HPDE6-E6E7 (cell line): ENCODE measurements around the gene PLSCR3.

Experiments used
- DNase-seq: peaks from one replicate; pipeline ENCODE4 v3.0.0; 2011; ENCODE audit warnings: missing footprints; ENCODE audit errors: extremely low spot score

Gene PLSCR3

DNA sequence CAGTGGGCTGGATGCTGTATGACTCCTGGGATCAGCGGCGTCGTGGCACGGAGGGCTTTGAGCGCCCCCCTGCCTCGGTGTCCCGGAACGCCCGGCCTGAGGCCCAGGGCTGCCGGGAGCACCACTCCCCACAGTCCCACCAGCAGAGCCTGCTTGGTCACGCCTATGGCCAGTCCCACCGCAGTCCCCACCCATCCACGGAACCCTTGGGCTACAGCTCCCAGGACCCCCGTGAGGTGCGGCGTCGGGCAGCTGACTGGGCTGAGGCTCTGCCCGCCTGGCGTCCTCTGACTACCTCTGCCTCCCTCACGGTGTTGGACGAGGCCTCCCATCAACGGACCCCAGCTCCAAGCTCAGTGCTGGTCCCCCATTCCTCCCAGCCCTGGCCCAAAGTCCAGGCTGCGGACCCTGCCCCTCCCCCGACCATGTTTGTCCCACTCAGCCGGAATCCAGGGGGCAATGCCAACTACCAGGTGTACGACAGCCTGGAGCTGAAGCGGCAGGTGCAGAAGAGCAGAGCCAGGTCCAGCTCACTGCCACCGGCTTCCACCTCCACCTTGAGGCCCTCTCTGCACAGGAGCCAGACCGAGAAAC, 32.7 kb upstream of the PLSCR3 start:
- no peak for DNase-seq

DNA sequence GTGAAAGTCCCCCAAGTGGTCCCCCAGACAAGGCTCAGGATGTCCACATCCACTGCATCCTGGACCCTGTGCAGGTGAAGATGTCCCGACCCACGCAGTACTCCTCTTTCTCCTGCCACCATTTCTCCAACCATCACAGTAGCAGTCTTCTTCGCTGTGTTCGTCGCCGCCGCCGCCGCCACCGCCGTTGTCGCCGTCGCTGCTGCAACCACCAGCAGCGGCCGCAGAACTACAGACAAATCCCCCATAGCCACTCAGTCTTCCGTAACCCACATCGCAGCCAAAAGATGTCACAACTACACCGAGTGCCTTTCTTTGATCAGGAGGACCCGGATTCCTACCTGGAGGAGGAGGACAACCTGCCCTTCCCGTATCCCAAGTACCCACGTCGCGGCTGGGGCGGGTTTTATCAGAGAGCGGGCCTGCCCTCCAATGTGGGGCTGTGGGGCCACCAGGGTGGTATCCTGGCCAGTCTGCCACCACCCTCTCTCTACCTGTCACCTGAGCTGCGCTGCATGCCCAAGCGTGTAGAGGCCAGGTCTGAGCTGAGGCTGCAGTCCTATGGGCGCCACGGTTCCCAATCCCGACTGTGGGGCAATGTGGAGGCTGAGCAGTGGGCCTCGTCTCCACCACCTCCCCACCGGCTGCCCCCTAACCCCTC, 32.0 kb upstream of the PLSCR3 start:
- no peak for DNase-seq

DNA sequence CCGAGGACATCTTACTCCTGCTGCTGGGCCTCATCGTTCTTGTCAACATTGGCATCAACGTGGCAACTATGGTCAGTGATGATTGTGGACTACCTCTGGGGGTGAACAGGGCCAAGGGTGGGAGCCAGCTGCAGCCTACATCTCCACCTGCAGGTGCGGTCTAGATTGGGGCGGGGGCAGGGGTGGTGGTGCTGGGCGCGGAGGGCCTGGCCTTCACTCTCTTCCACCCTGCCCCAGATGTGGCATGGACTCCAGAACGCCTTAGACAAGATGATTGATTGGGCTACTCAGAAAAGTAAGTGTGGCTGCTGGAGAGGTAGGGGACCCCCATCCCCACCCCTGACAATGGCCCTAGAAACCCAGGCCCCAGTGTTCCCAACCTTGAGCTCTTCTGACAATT, 31.4 kb upstream of the PLSCR3 start:
- DNase-seq = no peak

DNA sequence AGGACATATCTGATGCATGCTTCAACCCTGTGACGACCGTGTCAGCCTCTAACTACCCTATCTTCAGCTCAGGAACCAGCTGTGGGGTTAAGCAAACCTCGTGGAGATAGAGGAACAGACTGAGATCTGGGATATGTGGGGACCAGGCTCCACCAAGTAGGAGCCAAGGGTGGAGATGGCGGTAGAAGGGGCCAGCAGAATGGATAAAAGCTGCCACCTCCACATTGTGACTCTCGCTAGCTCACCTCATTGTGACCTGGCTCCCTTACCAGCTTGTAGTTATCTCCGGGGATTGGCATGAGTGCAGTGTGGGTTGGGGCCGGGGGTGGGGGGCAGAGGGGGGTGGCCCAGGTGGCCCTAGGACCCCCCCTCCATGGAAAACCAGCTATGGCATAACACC, 31.0 kb upstream of the PLSCR3 start, which contains the start of gene SPEM2:
TSS of gene SPEM2 (plus strand) at position 301 of the 400 bp plus-strand sequence. CDS start at position 374, 73 bp downstream.
- no peak for DNase-seq

DNA sequence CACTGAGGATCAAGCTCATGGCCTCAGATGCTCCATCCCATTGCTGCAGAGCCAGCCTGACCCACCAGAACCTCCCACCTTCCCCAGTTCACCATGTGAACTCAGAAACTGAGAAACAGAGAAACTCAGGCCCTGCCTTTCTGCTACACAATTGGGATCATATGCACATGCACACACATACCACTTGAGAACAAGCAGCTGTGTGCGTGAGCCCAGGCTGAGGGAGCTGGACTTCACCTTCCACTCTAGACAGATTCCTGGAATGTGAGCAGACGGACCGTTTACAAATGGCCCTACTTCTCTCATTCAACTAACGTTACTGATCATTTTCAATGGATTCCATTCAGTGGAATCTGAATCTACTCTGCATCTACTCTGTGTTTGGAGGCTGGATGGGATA, 29.4 kb upstream of the PLSCR3 start:
- no peak for DNase-seq

DNA sequence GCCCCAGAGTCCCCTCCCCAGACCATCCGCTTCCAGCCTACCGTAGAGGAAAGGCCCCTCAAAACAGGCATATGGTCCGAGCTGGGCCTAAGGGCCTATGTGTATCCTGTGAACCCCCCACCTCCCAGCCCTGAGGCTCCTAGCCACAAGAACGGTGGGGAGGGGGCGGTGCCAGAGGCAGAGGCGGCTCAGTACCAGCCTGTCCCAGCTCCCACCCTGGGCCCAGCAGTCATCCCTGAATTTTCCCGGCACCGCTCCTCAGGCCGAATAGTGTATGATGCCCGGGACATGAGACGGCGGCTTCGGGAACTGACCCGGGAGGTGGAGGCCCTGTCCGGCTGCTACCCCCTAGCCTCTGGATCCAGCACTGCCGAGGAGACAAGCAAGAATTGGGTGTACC, 26.9 kb upstream of the PLSCR3 start:
- no peak for DNase-seq

DNA sequence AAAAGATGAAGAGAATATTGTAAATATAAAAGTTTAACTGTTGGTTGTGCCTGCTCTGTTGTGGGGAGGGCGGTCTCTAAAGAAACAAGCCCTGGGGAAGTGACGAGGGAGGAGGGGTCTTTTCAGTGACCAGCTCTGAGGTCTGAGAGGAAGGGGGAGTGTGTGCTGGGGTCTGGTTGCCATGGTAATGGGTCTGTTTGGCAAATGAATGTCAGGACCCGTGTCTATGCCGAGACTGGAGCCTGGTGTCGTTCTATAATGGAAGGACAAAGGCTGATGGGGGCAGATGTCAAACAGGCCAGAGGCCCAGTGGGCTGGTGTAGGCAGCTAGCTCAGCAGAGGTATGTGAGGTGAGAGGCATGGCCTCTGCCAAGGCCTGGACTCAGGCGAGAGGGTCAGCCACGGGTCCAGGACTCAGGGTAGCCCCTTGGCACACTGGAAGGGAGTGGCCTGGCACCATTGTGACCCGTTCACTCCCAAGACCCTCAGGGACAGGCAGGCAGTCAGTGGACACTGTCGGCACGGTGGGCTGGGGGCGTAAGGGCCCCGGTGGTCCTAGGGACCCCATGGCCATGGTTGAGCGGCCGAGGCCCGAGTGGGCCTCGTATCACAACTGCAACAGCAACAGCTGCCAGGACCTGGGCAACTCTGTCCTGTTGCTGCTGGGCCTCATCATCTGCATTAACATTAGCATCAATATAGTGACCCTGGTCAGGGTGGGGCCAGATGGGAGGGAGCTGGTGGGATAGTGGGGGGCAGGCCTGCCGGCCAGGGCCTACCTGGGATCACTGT, 25.7 kb upstream of the PLSCR3 start, which contains the start of gene SPEM1:
TSS of gene SPEM1 (plus strand) at position 506 of the 792 bp plus-strand sequence. CDS start at position 567, 61 bp downstream.
- no peak for DNase-seq

DNA sequence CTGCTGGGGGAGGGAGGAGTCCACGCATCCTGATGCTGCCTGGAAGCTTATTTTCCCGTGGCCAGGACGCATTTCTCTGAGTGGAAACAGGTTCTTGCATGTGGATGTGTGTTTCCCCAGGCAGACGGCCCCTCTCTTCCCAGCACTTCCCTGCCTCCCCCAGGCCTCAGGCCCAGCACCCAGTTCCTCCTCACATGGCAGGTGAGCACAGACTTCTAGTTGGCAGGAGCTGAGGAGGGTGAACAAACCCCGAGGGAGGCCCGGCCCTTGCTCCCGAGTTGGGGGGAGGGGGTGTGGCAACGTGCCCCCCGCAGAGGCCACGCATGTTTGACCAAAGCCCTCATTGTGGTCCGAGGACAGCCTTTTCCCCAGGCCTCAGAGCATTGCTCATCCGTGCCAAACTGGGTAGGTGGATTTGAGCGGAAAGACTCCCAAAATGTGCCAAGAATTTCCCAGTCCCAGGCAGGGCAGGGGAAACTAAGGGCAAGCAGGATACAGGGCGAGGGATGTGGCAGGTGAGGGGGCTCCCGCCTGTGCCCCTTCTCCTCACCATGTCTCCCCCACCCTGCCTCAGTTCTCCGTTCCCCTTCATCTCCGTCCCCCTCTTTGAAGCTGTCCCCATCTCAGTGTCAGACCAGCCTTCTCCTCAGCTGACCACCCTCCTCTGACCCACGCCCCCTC, 24.3 kb upstream of the PLSCR3 start:
- DNase-seq = no peak

DNA sequence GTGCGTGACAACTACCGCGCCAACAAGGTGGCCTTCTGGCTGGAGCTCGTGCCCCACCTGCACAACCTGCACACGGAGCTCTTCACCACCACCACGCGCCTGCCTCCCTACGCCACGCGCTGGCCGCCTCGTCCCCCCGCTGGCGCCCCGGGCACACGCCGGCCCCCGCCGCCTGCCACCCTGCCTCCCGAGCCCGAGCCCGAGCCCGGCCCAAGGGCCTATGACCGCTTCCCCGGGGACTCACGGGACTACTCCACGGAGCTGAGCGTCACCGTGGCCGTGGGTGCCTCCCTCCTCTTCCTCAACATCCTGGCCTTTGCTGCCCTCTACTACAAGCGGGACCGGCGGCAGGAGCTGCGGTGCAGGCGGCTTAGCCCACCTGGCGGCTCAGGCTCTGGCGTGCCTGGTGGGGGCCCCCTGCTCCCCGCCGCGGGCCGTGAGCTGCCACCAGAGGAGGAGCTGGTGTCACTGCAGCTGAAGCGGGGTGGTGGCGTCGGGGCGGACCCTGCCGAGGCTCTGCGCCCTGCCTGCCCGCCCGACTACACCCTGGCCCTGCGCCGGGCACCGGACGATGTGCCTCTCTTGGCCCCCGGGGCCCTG, 22.8 kb upstream of the PLSCR3 start:
- DNase-seq = no peak

DNA sequence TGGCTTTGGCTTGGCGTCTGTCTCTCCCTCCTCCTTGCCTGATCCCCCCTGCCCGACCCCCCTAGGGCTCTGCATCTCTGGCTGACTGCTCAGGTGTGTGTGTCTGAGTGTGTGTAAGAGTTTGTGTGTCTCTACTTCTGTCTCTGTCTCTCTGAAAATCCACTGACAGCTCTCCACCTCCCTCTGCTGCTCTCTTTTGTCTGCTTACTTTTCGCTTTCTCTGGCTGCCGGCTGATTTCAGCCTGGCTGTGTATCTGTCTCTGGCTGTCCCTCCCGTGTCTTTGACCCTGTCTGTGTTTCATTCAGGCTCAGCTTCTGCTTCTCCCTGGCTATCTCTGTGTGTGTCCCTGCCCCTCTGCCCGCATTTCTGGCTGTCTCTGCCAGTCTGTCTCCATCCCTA, 22.0 kb upstream of the PLSCR3 start:
- DNase-seq = no peak

DNA sequence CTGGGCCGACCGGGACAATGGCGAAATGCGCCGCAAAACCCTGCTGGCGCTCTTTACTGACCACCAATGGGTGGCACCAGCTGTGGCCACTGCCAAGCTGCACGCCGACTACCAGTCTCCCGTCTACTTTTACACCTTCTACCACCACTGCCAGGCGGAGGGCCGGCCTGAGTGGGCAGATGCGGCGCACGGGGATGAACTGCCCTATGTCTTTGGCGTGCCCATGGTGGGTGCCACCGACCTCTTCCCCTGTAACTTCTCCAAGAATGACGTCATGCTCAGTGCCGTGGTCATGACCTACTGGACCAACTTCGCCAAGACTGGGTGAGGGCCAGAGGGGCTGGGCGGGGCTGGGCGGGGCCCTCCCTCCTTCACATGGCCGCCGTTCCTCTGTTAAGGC, 21.5 kb upstream of the PLSCR3 start:
- no peak for DNase-seq

DNA sequence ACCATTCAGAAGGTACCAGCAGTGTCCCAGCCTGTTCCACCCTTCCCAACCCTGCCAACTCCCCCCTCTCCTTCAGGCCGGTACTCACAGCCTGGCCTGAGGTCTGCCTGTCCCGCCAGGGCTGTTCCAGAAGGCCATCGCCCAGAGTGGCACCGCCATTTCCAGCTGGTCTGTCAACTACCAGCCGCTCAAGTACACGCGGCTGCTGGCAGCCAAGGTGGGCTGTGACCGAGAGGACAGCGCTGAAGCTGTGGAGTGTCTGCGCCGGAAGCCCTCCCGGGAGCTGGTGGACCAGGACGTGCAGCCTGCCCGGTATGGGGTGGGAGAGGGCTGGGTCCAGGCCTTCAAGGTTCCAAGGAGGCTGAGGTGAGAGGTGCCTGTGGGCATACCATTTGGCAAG, 20.5 kb upstream of the PLSCR3 start:
- DNase-seq = no peak

DNA sequence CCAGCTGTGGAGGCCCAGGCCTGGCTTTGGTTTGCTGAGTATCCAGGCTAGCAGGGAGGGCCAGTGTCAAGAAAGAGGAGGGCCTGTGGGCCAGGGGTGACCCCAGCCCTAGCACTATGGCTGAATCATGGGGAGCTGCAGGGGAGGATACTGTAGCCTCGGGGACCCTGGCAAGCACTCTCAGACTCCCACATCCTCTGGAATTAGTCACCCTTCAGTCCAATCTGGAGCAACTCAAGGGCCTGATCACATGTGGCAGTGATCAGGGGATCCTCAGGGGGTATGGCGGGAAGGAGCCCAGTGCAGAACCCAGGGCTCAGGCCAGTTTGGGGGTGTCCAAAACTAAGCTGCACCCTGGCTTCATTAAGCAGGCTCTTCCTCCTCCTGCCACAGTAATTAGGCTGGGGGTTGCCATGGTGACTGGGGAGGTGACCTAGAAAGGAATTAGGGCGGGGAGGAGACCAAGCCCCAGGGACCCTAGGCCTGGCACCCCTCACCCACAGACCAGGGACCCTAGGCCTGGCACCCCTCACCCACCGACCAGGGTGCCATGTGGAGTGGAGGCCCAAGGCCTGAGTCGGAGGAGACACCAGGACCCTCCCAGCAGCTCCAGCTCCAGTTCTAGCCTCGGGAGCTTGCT, 19.1 kb upstream of the PLSCR3 start:
- no peak for DNase-seq

DNA sequence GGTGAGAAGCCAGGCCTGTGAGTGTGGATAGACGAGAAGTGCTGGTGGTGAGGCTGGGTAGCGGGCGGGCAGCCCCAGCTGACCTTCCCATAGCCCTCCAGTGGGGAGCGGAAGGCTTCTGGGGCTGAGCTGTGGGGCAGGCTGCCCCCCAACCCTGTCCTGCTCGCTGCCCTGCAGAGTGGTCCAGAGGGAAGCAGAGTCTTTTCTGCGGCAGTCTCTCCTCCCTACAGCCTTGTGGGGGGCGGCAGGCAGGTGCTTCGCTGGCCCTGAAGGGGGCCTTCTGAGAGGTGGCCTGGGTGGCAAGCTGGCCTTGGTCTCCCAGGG, 17.1 kb upstream of the PLSCR3 start:
- DNase-seq = no peak

DNA sequence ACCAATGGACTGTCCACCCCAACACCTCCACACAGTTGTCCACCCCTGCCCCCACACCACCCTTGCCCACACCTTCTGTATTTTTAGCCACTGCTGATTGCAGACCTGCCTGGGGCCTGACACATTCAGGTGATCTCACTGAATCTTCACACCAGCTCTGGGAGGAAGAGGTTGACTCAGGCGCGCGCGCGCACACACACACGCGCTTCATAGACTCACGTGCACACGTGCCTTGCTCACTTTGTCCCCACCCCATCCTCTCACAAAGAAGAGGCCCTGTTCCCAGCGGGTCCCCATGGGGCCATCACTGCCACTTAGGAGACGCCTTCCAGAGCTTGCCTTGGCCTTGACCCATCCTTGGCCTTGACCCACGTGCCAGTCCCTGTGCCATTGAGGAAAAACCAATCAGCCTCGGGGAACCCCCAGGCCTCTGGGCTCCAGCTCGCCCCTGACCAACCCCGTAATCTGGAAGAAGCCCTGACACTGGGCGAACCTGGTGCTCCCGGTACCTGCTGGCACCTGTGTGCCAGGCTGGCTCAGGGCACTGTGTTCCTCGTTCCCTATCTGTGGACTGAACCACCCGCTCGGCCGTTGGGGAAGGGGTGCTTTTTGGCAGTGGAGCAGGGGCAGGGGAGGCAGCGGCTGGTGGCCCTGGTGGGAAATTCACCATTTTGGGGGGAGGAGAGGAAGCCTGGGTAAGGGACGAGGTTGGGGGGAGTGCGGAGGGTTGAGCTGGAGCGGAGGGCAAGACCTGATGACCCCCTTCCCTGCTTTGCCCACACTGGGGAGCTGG, 16.5 kb upstream of the PLSCR3 start:
- DNase-seq = no peak

DNA sequence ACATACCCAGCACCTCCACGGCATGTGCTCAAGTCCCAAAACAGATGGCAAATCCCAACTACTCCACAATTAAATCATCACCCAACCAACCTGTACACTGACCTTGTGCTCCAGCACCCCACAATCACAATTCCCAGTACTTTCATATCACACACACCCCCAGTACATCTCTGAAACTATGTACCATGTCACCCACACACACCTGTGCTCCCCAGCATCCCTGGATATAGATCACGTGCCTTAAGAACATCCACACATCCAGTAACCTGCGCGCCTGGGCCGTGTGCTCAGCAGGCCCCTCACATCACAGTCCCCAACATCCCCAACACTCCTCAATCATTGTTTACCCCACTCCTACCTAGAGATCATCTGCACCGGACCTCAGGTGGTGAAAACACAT, 15.4 kb upstream of the PLSCR3 start:
- DNase-seq = no peak

DNA sequence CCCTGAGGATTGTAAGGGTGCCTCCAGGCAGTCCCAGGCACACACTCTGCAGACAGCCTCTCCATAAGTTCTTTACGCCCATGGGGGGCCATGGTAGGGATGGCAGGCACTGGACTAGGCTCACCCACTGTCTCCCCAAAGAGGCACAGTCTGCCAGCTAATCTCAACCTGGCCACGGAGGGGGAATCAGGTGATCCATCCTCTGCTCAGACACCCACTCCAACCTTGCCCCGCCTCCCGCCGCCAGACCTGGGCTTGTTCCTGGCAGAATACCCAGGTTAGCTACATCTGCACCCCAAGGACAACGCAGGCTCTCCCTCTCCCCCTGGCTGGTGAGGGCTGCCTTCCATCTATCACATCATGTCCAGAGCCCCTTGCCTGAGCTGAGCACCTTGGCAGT, 14.5 kb upstream of the PLSCR3 start:
- no peak for DNase-seq

DNA sequence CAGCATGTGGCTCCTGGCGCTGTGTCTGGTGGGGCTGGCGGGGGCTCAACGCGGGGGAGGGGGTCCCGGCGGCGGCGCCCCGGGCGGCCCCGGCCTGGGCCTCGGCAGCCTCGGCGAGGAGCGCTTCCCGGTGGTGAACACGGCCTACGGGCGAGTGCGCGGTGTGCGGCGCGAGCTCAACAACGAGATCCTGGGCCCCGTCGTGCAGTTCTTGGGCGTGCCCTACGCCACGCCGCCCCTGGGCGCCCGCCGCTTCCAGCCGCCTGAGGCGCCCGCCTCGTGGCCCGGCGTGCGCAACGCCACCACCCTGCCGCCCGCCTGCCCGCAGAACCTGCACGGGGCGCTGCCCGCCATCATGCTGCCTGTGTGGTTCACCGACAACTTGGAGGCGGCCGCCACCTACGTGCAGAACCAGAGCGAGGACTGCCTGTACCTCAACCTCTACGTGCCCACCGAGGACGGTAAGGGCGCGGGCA, 14.0 kb upstream of the PLSCR3 start:
- DNase-seq = no peak

DNA sequence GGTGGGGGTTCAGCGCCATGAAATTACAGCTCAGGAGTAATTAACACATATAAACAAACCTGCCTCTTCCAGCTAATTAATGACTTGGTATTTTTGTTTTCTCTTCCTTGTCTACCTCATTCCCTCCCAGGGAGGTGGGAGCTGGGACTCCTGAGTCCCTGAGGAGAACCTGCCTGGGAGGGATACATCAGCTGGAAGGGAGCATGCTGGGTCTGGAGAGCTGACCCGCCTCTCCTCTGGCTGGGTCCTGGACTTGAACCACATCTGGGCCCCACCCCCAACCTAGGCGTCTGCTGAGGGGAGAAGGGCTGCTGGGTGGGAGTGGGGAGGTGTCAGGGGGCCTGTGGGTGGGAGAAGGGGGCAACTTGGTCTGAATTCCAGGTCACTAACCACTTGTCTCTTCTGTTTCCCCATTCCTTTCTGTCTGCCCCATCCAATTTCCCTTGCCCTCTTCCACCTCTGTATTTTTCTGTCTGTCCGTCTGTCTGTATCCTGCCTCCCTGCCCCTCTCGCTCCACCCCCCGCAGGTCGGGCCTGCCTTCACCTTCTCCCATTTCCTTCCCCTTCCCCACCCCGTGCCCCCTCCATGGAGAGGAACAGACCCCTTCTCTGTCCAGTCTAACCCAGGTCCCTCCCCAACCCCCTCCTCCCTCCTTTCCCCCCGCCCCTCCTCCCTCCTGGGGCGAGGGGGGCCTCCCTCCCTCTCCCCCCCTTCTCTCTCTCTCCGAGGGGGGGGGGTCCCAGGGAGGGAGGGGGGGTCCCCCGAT, 13.3 kb upstream of the PLSCR3 start, which contains the start of gene NLGN2:
TSS of gene NLGN2 (plus strand) at position 361 of the 767 bp plus-strand sequence. CDS start 411 bp downstream, outside the sequence.
- no peak for DNase-seq

DNA sequence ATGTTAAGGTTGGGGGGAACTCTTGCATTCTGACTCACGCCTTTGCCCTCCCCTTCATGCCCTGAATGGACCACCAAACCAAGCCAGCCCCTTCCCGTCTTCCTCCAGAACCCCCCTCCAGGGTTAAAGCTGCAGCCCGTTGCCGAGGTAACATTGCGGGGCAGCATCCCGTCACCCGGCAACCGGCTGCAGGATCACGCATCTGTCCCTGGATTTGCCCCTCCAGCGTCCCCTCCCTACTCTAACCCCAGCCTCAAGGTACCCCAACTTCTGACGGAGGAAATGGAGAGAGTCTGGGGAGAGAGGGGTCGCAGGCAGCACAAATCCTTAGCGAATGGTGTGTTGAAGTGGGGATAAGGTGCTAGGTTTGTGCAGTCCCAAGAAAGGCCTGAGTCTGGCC, 12.8 kb upstream of the PLSCR3 start:
- no peak for DNase-seq
